Esophagus squamous epithelium (tissue), 5 donors: ENCODE measurements around the gene CROCC2. TPM values are rescaled to one million over a fixed set of nuclear protein-coding genes. Genes with fewer than 3 reads are reported as not detected.
A peak's percentile ranks its signal among the peaks of the same experiment; 100 is the strongest.

Experiments used
- DNase-seq: peaks from one replicate; lab custom pipeline; 2025; lab: John Stamatoyannopoulos, UW
- H3K27ac ChIP-seq, 4 donors: fragments of 200-600 bp; sonication (generic); one replicate each; pipeline ENCODE4 v1.5.1; 2016 to 2019; ENCODE audit warnings: mild to moderate bottlenecking in 1 of 4
- H3K27me3 ChIP-seq, 4 donors: fragments of 200-600 bp; sonication (generic); 1 replicate in 3 of 4; 2 replicates in 1 of 4; pipeline versions ENCODE4 v1.5.1 to v1.6.0; 2017 to 2021; ENCODE audit warnings: antibody characterized with exemption in 1 of 4
- H3K36me3 ChIP-seq, 3 donors: fragments of 200-600 bp; sonication (generic); one replicate each; pipeline ENCODE4 v1.5.1; 2016 to 2019
- H3K4me1 ChIP-seq, 3 donors: fragments of 200-600 bp; sonication (generic); one replicate each; pipeline ENCODE4 v1.5.1; 2017 to 2019
- H3K4me3 ChIP-seq, 4 donors: fragments of 200-600 bp; sonication (generic); 1 replicate in 3 of 4; 2 replicates in 1 of 4; pipeline ENCODE4 v1.5.1; 2016 to 2019; ENCODE audit warnings: mild to moderate bottlenecking in 2 of 4, moderate library complexity in 1 of 4
- H3K9me3 ChIP-seq, 3 donors: fragments of 200-600 bp; sonication (generic); one replicate each; pipeline ENCODE4 v1.5.1; 2016 to 2019
- CTCF ChIP-seq, 6 experiments: fragments of 450-650 bp in 4 of 6; fragments of 200-600 bp in 2 of 6; sonication (generic) in 2 of 6; IDR thresholded peaks; one replicate each; pipeline ENCODE4 v1.5.1; 2016 to 2019; ENCODE audit warnings: antibody characterized with exemption in 6 of 6, mild to moderate bottlenecking in 4 of 6, moderate library complexity in 4 of 6
- POLR2A ChIP-seq, 4 donors: fragments of 450-650 bp; IDR thresholded peaks; one replicate each; pipeline ENCODE4 v1.6.1; 2017; ENCODE audit warnings: antibody characterized with exemption in 4 of 4, mild to moderate bottlenecking in 4 of 4, moderate library complexity in 3 of 4
- WGBS, 2 donors: methylation state at CpG; one replicate each; pipeline ENCODE4 v1.1.5; 2018; 5-methylcytosine and 5-hydroxymethylcytosine counted together
- intact Hi-C: fragments of 100-400 bp; cut with DNase I; formaldehyde crosslinking; loops from one replicate; pipeline ENCODE4 v1.15.0; 2022
- total RNA-seq, 4 donors: library from RNA; depleted of rRNA; stranded (reverse); fragments of >200 nt; gene quantifications; one replicate each; pipeline ENCODE4 v1.1.0, GENCODE V29; 2016
- donor health status: DM: yes; HTN: yes; CAD: no.

The CROCC2 gene
- total RNA-seq, 4 donors from 2014 or later = not detected

DNA sequence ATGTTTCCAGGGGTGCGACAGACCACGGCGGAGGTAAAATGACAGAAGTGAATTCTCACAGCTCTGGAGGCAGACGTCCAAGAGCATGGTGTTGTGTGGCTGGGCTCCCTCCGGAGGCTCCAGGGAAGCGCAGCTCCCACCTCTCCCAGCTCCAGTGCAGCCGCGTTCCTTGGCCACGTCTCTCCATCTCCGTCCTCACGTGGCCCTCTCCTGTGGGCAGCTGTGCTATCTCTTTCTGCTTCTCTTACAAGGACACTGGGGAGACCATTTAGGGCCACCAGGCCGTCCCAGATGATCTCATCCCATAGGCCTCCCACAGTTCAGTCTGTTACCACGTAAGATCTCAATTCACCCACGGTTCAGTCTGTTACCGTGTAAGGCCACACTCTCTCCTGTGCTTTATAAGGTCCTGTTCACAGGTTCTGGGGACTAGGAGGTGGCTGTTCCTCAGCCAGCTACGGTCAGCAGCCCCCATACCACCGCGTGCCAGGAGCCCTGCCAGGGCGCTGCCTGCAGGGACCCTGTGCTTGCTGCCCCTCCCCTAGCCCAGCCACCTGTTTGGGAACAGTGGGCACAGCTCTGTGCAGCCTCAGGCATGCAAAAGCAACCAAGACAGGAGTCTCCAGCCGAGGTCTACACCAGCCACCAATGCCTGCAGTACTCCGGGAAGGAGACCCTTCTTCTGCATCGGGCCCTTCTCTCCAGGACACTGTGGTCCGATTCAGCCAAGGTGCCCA, 7.2 kb upstream of the CROCC2 start:
- 41 to 54% methylated on average over 13 of the region's 23 CpGs for WGBS, 2 donors
- peak overlapping the region; percentile 83 to 92 (median 92) for H3K27ac ChIP-seq
- no peaks in the 10 kb centered on the region for H3K9me3 ChIP-seq
- H3K36me3 ChIP-seq = no peaks in the 10 kb centered on the region
- TF ChIP-seq POLR2A (IDR thresholded peaks at IDR 0.05) = no peak
- no peak for TF ChIP-seq CTCF (IDR thresholded peaks at IDR 0.05)
- intact Hi-C loops = no loop called here
- DNase-seq = no peak
- H3K27me3 ChIP-seq = peaks cover 0 to 3% (median 0%) of the 10 kb centered on the region in 4 donors
- peak overlapping the region; percentile 6 to 29 (median 10) for H3K4me3 ChIP-seq
- peaks cover 19 to 59% (median 31%) of the 10 kb centered on the region in 3 donors for H3K4me1 ChIP-seq

GRCh38 chr2:240899468-240899865, 6.7 kb upstream of the CROCC2 start:
- DNase-seq = no peak
- TF ChIP-seq CTCF (IDR thresholded peaks at IDR 0.05) (no peak), POLR2A (IDR thresholded peaks at IDR 0.05) (no peak)
- Histone ChIP-seq H3K4me1 (peaks cover 19 to 53% (median 27%) of the 10 kb centered on the region in 3 donors), H3K36me3 (no peaks in the 10 kb centered on the region), H3K9me3 (no peaks in the 10 kb centered on the region), H3K27me3 (peaks cover 0 to 3% (median 0%) of the 10 kb centered on the region in 4 donors), H3K27ac (peak overlapping the region in 3 of 4 donors; percentile 92), H3K4me3 (no peak overlapping the region)
- WGBS, 2 donors = 78 to 90% methylated on average over 2 to 8 of the region's 19 CpGs
- intact Hi-C loops = no loop called here

DNA sequence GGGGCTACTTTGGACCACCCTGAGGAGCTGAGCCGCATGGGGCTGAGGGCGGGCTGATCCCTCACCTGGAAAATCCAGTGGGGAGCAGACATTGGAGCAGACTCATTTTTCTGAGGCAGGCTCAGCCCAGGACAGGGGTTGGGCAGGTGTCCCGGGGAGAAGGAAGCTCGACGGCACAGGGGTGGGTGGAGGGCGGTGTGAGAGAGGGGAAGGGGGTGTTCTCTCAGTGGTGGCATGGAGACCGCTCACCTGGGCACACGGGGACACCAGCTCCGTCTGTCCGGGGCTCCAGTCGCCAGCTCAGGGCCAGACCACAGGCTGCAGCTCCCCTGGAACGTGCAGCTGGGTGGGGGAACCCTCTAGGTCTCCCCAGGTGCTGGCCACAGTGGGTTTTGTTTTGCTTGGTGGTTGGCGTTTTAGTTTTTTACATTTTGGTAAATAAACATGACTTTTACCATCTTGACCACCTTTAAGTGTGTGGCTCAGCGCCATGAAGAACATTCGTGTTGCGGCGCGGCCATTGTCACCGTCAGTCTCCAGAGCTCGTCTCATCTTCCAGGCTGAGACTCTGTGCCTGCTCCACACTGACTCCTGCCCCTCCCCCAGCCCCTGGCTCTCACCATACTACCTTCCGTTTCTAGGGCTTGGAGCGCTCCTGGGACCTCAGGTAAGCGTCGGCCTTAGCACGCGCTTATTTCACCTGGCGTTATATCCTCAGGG, 5.8 kb upstream of the CROCC2 start:
- intact Hi-C loops = no loop called here
- no peak for TF ChIP-seq POLR2A (IDR thresholded peaks at IDR 0.05)
- no peak for TF ChIP-seq CTCF (IDR thresholded peaks at IDR 0.05)
- no peak overlapping the region for H3K4me3 ChIP-seq
- no peaks in the 10 kb centered on the region for H3K36me3 ChIP-seq
- H3K4me1 ChIP-seq = peaks cover 19 to 49% (median 27%) of the 10 kb centered on the region in 3 donors
- H3K27ac ChIP-seq = no peak overlapping the region
- peaks cover 0 to 6% (median 0%) of the 10 kb centered on the region in 4 donors for H3K27me3 ChIP-seq
- 84 to 89% methylated on average over 24 to 26 of the region's 27 CpGs for WGBS, 2 donors
- no peak for DNase-seq
- no peaks in the 10 kb centered on the region for H3K9me3 ChIP-seq

DNA sequence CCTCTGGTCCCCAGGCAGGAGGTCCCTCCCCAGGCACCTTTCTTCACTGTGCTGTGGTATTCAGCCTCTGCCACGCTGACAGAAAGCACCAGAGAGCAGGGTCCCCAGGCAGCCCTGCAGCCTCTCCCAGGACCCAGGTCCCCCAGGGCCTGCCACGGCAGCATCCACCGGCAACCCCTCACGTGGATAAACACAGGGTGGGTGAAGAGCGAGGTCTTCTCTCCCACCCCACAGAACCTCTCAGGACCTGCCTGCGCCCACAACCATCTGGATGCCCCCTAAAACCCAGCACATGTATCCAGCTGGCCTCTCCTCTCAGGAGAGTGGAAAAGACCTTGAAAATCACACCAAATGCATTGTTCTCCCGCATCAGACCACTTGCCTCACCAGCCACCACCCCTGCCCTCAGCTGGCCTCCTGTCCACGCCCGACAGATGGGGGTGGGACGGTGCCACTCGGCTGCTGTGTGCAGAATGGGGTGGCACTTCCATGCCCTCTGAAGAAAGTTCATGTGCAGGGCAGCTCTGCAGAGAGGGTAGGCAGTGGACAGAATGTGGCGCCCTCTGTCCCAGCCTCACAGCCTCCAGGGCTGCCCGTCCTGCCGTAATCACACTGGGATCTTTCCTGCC, 4.0 kb upstream of the CROCC2 start:
- 78 to 83% methylated on average over 1 to 3 of the region's 14 CpGs for WGBS, 2 donors
- H3K9me3 ChIP-seq = no peaks in the 10 kb centered on the region
- no peaks in the 10 kb centered on the region for H3K36me3 ChIP-seq
- no peak overlapping the region for H3K4me3 ChIP-seq
- peaks cover 15 to 49% (median 25%) of the 10 kb centered on the region in 3 donors for H3K4me1 ChIP-seq
- intact Hi-C loops = no loop called here
- H3K27me3 ChIP-seq = peaks cover 0 to 20% (median 0%) of the 10 kb centered on the region in 4 donors
- no peak for DNase-seq
- H3K27ac ChIP-seq = no peak overlapping the region
- no peak for TF ChIP-seq CTCF (IDR thresholded peaks at IDR 0.05)
- TF ChIP-seq POLR2A (IDR thresholded peaks at IDR 0.05) = no peak
